Ovary (tissue), 9 donors: ENCODE measurements around the gene PTPRN2. TPM values are rescaled to one million over a fixed set of nuclear protein-coding genes. Genes with fewer than 3 reads are reported as not detected.

ENCODE experiments used
- DNase-seq, 5 donors: peaks; one replicate each; pipeline ENCODE4 v3.0.0-alpha.2; 2019 to 2020
- H3K27ac ChIP-seq, 2 donors: fragments of 200-600 bp; one replicate each; pipeline versions ENCODE4 v1.5.1 to v1.8.0; 2019 to 2022
- H3K27me3 ChIP-seq: fragments of 200-600 bp; one replicate; pipeline ENCODE4 v1.8.0; 2022
- H3K36me3 ChIP-seq: fragments of 200-600 bp; sonication (generic); one replicate; pipeline ENCODE4 v1.5.1; 2019
- H3K4me1 ChIP-seq: one replicate; pipeline ENCODE4 v1.8.1; 2013; ENCODE audit warnings: mild to moderate bottlenecking, moderate library complexity; ENCODE audit not compliant: insufficient read depth
- H3K4me3 ChIP-seq: fragments of 200-600 bp; sonication (generic); one replicate; pipeline ENCODE4 v1.5.1; 2017
- H3K9me3 ChIP-seq, 2 donors: fragments of 200-600 bp in 1 of 2; sonication (generic) in 1 of 2; one replicate each; pipeline versions ENCODE4 v1.5.1 to v1.8.1; 2013 to 2019; ENCODE audit warnings: mild to moderate bottlenecking in 1 of 2, moderate library complexity in 1 of 2
- CTCF ChIP-seq, 3 donors: fragments of 450-650 bp in 2 of 3; fragments of 200-600 bp in 1 of 3; IDR thresholded peaks; one replicate each; pipeline versions ENCODE4 v1.5.1 to v1.8.0; 2016 to 2022; ENCODE audit warnings: antibody characterized with exemption in 3 of 3, mild to moderate bottlenecking in 1 of 3
- EP300 ChIP-seq: sonication (generic); formaldehyde crosslinking; IDR thresholded peaks from one replicate; pipeline ENCODE4 v1.6.1; 2017; ENCODE audit warnings: antibody characterized with exemption
- POLR2A ChIP-seq: fragments of 450-650 bp; IDR thresholded peaks from one replicate; pipeline ENCODE4 v1.6.1; 2017; ENCODE audit warnings: antibody characterized with exemption, mild to moderate bottlenecking, moderate library complexity
- WGBS, 3 donors: extraction: QIAGEN DNeasy Blood & Tissue Kit in 1 of 3; methylation state at CpG; one replicate each; pipeline versions ENCODE4 v1.1.5 to v1.1.7; 2013 to 2017; 5-methylcytosine and 5-hydroxymethylcytosine counted together
- intact Hi-C, 4 donors: fragments of 100-400 bp; cut with DNase I; formaldehyde crosslinking; loops; one replicate each; pipeline versions ENCODE4 v1.11.0 to v1.15.1; 2022 to 2023
- polyA plus RNA-seq, 2 donors: library from polyadenylated mRNA; stranded (reverse); fragments of 200-250 nt in 1 of 2; fragments of 350-450 nt in 1 of 2; fragmentation: Illumina TruSeq in 1 of 2; extraction: RNeasy Lipid Tissue Mini Kit (QIAGEN cat#74804) in 1 of 2; gene quantifications; one replicate each; pipeline ENCODE4 v1.2.3, GENCODE V29; 2013 to 2014
- total RNA-seq, 7 donors: library from RNA; depleted of rRNA in 2 of 7; stranded (reverse); fragments of >200 nt in 2 of 7; fragmentation: NEBNext Ultra II Directional in 3 of 7; extraction: Animal tissue kit (Norgen Biotek cat#: 25700) in 3 of 7; gene quantifications; one replicate each; pipeline versions ENCODE4 v1.1.0 to v1.2.4, GENCODE V29; 2016 to 2023
- donor health status: DM: no; HTN: no; CAD: no; lungs with moderate emphysema.
- donor health status: DM: no; HTN: no; CAD: no.
- donor health status: Bipolar disorder and iron deficiency.
- donor health status: DM: yes; HTN: yes; CAD: no.
- donor health status: DM: no; HTN: no; CAD: no.
- donor health status: DM: yes; HTN: yes; CAD: no.

PTPRN2 gene
- total and polyA plus RNA-seq, 9 donors = 3.5 to 11.1 (median 5.9) TPM

GRCh38 chr7:157653827-157654207, 933.8 kb downstream of the PTPRN2 start:
- Histone ChIP-seq H3K4me3 (no peak overlapping the region), H3K9me3 (no peaks in the 10 kb centered on the region), H3K27me3 (no peaks in the 10 kb centered on the region), H3K4me1 (no peaks in the 10 kb centered on the region), H3K27ac (no peak overlapping the region), H3K36me3 (no peaks in the 10 kb centered on the region)
- no peak for DNase-seq
- 88 to 96% (median 92%) methylated on average over 25 to 27 of the region's 28 CpGs for WGBS, 3 donors
- intact Hi-C loops = no loop called here
- TF ChIP-seq CTCF (IDR thresholded peaks at IDR 0.05) = no peak
- no peak for TF ChIP-seq POLR2A
- no peak for TF ChIP-seq EP300

- H3K27me3 ChIP-seq = no peaks in the 10 kb centered on the region
- H3K4me1 ChIP-seq = no peaks in the 10 kb centered on the region
- no peak overlapping the region for H3K27ac ChIP-seq
- no peaks in the 10 kb centered on the region for H3K36me3 ChIP-seq
- 86 to 90% (median 88%) methylated on average over 32 of the region's 32 CpGs for WGBS, 3 donors
- H3K9me3 ChIP-seq = no peaks in the 10 kb centered on the region
- no peak overlapping the region for H3K4me3 ChIP-seq
- no peak for TF ChIP-seq CTCF (IDR thresholded peaks at IDR 0.05)
- no peak for TF ChIP-seq EP300
- no peak for TF ChIP-seq POLR2A
- no peak for DNase-seq
- intact Hi-C loops = no loop called here
Observed at GRCh38 chr7:157652954-157653826, 934.4 kb downstream of the PTPRN2 start.

- no peak for DNase-seq
- WGBS, 3 donors = 89 to 92% (median 90%) methylated on average over 18 of the region's 18 CpGs
- Histone ChIP-seq H3K36me3 (no peaks in the 10 kb centered on the region), H3K27ac (no peak overlapping the region), H3K4me1 (no peaks in the 10 kb centered on the region), H3K9me3 (no peaks in the 10 kb centered on the region), H3K4me3 (no peak overlapping the region), H3K27me3 (no peaks in the 10 kb centered on the region)
- TF ChIP-seq EP300 (no peak), POLR2A (no peak), CTCF (IDR thresholded peaks at IDR 0.05) (no peak)
- intact Hi-C loops = no loop called here
Observed at GRCh38 chr7:157652161-157652953, 935.3 kb downstream of the PTPRN2 start.

- H3K27me3 ChIP-seq = no peaks in the 10 kb centered on the region
- no peak overlapping the region for H3K4me3 ChIP-seq
- intact Hi-C loops = no loop called here
- no peaks in the 10 kb centered on the region for H3K36me3 ChIP-seq
- H3K4me1 ChIP-seq = no peaks in the 10 kb centered on the region
- 81 to 85% (median 82%) methylated on average over 28 of the region's 28 CpGs for WGBS, 3 donors
- TF ChIP-seq POLR2A (no peak), EP300 (no peak), CTCF (IDR thresholded peaks at IDR 0.05) (no peak)
- no peak overlapping the region for H3K27ac ChIP-seq
- DNase-seq = no peak
- H3K9me3 ChIP-seq = no peaks in the 10 kb centered on the region
Observed at GRCh38 chr7:157651366-157652160, 936.1 kb downstream of the PTPRN2 start.
